Endodermal cell (in vitro differentiated cells): Measurements from ENCODE around the gene TKFC. TPM values are rescaled to one million over a fixed set of nuclear protein-coding genes. Genes with fewer than 3 reads are reported as not detected.
A peak's percentile ranks its signal among the peaks of the same experiment; 100 is the strongest.

Experiments used
- DNase-seq: peaks from one replicate; pipeline ENCODE4 v3.0.0-alpha.2; 2017
- H3K27ac ChIP-seq: 2 replicates; pipeline ENCODE4 v1.5.1; 2013; ENCODE audit warnings: mild to moderate bottlenecking, low read depth, low read length, moderate library complexity
- H3K27me3 ChIP-seq: 2 replicates; pipeline ENCODE4 v1.6.1; 2013; ENCODE audit warnings: mild to moderate bottlenecking, low read length, moderate library complexity; ENCODE audit not compliant: insufficient read depth, control insufficient read depth, poor library complexity, severe bottlenecking
- H3K36me3 ChIP-seq: 2 replicates; pipeline ENCODE4 v1.7.0; 2013; ENCODE audit warnings: mild to moderate bottlenecking, low read length, moderate library complexity; ENCODE audit not compliant: control insufficient read depth, insufficient read depth
- H3K4me1 ChIP-seq: one replicate; pipeline ENCODE4 v1.7.0; 2013; ENCODE audit warnings: low read length; ENCODE audit not compliant: control insufficient read depth, insufficient read depth
- H3K4me3 ChIP-seq: 2 replicates; pipeline ENCODE4 v1.5.1; 2013; ENCODE audit warnings: mild to moderate bottlenecking, low read length, moderate library complexity
- H3K9ac ChIP-seq: 2 replicates; pipeline ENCODE4 v1.6.1; 2013; ENCODE audit warnings: mild to moderate bottlenecking, low read length, moderate library complexity; ENCODE audit not compliant: poor library complexity, severe bottlenecking; ENCODE audit errors: extremely low read depth
- H3K9me3 ChIP-seq: 2 replicates; pipeline ENCODE4 v1.6.1; 2013; ENCODE audit warnings: mild to moderate bottlenecking, low read length, moderate library complexity; ENCODE audit not compliant: control insufficient read depth
- H3K27ac Mint-ChIP-seq: 2 replicates; pipeline ENCODE4 v1.8.0; 2020; ENCODE audit warnings: mixed read lengths
- H3K27me3 Mint-ChIP-seq: 2 replicates; pipeline ENCODE4 v1.8.0; 2021; ENCODE audit warnings: mild to moderate bottlenecking, mixed read lengths; ENCODE audit not compliant: insufficient read depth
- H3K36me3 Mint-ChIP-seq: 2 replicates; pipeline ENCODE4 v1.8.0; 2020; ENCODE audit warnings: low read depth, mixed read lengths
- H3K4me1 Mint-ChIP-seq: 2 replicates; pipeline ENCODE4 v1.8.0; 2020; ENCODE audit warnings: mixed read lengths
- H3K4me3 Mint-ChIP-seq: 2 replicates; pipeline ENCODE4 v1.8.0; 2020; ENCODE audit warnings: mild to moderate bottlenecking, moderate library complexity, mixed read lengths
- H3K9me3 Mint-ChIP-seq: 2 replicates; pipeline ENCODE4 v1.8.0; 2020; ENCODE audit warnings: mild to moderate bottlenecking, mixed read lengths
- WGBS, 2 experiments: methylation state at CpG; one replicate each; pipeline versions ENCODE4 v1.1.5 to v1.1.7; 2013; ENCODE audit warnings: missing lambda C conversion rate in 2 of 2, mixed read lengths in 1 of 2; ENCODE audit not compliant: insufficient coverage in 1 of 2, insufficient read length in 1 of 2; 5-methylcytosine and 5-hydroxymethylcytosine counted together
- total RNA-seq, 2 donors: library from RNA; stranded (reverse); fragmentation: NEBNext Ultra II Directional in 1 of 2; extraction: Animal tissue kit (Norgen Biotek cat#: 25700) in 1 of 2; gene quantifications; 2 replicates in 1 of 2; 3 replicates in 1 of 2; pipeline ENCODE4 v1.2.1, GENCODE V29; 2021
- TF ChIP-seq, protein P1 (sequence below): fragments of 200-600 bp; sonication (generic); conservative IDR thresholded peaks from 2 replicates; pipeline ENCODE4 v1.5.0; 2021; ENCODE audit warnings: antibody characterized with exemption, mild to moderate bottlenecking

Gene TKFC
- total RNA-seq, 2 donors from 2014 or later: 93.7 to 116 TPM

DNA sequence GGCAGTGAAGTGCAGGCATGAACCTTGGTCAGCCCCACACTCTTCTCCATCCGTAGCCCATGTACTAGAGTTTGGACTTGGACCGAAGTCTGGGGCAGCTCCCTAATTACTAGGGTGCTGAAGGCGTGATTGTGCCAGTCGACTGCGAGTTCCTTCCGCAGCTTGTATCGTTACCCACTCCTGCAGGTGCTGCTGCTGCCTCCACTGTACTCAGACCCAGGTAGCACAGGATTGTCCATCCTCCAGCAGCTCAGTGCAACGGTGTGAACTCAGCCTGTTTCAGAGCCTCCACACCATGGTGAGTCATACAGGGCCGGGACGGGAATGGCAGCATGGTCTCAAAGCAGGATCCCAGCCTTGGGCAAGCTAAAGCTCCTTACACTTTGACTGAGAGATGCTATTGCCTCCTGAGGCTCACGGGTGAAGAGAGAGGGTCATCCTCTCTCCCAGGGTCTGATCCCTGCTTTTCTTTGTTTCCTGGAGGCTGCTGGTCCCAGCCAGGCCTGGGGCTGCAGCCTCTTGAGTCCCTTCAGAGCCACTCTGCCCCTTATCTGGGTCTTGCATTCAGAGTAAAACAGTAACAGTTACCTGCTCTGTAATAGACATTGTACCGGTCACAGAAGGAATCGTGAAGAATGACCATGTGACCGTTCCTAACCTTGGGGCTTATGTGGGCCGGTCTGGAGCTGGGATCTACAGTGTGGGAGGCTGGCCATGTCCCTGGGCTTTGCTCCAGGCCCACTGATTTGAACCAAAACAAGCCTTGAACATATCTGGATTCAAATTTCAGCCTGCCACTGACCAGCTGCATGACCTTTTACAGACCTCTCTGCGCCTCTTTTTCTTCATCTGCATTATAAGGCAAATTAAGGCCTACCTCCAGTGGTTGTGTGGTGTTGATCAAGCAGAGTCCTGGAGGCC lies 1.7 kb downstream of the TKFC start:
- no peaks in the 10 kb centered on the region for H3K27me3 ChIP-seq
- H3K9me3 ChIP-seq: no peaks in the 10 kb centered on the region
- H3K4me1 Mint-ChIP-seq: peaks cover 17% of the 10 kb centered on the region
- H3K27ac ChIP-seq: no peak overlapping the region
- H3K9me3 Mint-ChIP-seq: no peaks in the 10 kb centered on the region
- H3K36me3 Mint-ChIP-seq: peaks cover 17% of the 10 kb centered on the region
- no peak overlapping the region for H3K4me3 ChIP-seq
- WGBS, 2 experiments: 91% methylated on average over 15 to 16 of the region's 16 CpGs
- no peaks in the 10 kb centered on the region for H3K27me3 Mint-ChIP-seq
- H3K4me1 ChIP-seq: peaks cover 5% of the 10 kb centered on the region
- peak overlapping the region; percentile 97 for H3K4me3 Mint-ChIP-seq
- no peak overlapping the region for H3K27ac Mint-ChIP-seq
- no peak for DNase-seq
- no peak overlapping the region for H3K9ac ChIP-seq
- peaks cover 20% of the 10 kb centered on the region for H3K36me3 ChIP-seq
- TF ChIP-seq, protein P1, sequence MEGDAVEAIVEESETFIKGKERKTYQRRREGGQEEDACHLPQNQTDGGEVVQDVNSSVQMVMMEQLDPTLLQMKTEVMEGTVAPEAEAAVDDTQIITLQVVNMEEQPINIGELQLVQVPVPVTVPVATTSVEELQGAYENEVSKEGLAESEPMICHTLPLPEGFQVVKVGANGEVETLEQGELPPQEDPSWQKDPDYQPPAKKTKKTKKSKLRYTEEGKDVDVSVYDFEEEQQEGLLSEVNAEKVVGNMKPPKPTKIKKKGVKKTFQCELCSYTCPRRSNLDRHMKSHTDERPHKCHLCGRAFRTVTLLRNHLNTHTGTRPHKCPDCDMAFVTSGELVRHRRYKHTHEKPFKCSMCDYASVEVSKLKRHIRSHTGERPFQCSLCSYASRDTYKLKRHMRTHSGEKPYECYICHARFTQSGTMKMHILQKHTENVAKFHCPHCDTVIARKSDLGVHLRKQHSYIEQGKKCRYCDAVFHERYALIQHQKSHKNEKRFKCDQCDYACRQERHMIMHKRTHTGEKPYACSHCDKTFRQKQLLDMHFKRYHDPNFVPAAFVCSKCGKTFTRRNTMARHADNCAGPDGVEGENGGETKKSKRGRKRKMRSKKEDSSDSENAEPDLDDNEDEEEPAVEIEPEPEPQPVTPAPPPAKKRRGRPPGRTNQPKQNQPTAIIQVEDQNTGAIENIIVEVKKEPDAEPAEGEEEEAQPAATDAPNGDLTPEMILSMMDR: no peak

DNA sequence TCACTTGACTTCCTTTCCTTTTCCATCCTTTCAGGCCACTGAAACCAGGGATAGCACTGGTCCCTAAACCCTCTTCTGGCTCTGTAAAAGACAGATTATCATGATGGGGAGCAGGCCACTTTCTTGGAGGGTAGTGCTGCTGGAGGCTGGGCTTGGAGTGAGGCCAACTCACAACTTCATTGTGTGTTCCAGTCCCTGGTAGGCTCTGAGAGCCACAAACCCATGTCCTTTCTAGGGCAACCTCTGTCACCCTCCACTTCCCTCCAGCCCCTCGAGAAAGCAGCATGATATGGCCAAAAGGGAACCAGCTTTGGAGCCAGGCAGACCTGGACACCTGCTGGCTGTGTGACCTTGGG lies 2.3 kb downstream of the TKFC start:
- 83 to 91% methylated on average over 1 of the region's 1 CpG for WGBS, 2 experiments
- Histone ChIP-seq H3K27me3 (no peaks in the 10 kb centered on the region), H3K36me3 (peaks cover 13% of the 10 kb centered on the region), H3K9ac (no peak overlapping the region), H3K27ac (no peak overlapping the region), H3K4me3 (no peak overlapping the region), H3K4me1 (peaks cover 5% of the 10 kb centered on the region), H3K9me3 (no peaks in the 10 kb centered on the region)
- Mint-ChIP-seq H3K9me3 (no peaks in the 10 kb centered on the region), H3K36me3 (peaks cover 14% of the 10 kb centered on the region), H3K4me3 (no peak overlapping the region), H3K27ac (no peak overlapping the region), H3K27me3 (no peaks in the 10 kb centered on the region), H3K4me1 (peaks cover 17% of the 10 kb centered on the region)
- TF ChIP-seq, protein P1: no peak
- DNase-seq: no peak

DNA sequence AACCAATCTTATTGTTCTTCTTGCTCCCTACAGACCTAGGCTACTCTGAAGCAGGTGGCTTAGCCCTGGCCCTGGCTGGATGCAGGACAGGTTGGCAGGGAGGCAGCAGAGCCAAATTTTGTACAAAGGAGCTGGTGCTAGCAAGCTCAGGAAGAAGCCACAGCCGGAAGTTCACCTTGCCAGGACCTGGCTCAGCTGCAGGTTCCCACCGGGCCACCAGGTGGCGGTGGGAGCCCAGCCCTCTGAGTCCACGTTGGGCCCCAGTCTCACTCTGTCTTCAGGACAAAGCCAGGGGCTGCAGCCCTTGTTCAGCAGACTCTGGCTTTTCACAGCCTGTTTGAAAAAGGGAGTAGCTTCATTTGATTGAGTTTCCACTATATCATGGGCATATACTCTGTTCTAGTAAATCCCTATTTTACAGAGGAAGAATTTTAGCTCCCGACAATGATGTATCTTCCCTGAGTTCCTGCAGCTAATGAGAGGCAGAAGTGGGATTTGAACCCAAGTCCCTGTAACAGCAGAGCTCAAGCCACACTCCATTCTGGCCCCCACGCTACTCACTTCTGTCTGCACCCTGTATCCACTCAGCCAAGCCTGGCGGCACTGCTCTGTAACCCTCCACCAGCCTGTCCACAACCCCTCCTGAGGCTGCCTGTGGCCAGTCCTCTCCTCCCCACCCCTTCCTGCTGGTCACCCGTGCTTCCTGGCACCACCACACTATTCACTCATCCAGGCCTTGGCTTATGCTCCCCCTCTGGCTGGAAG lies 3.3 kb downstream of the TKFC start:
- H3K4me3 Mint-ChIP-seq: no peak overlapping the region
- H3K27ac Mint-ChIP-seq: peak overlapping the region; percentile 92
- H3K4me1 Mint-ChIP-seq: peaks cover 16% of the 10 kb centered on the region
- H3K9ac ChIP-seq: peak overlapping the region; percentile 4
- H3K4me3 ChIP-seq: no peak overlapping the region
- H3K27ac ChIP-seq: peak overlapping the region; percentile 62
- H3K36me3 Mint-ChIP-seq: peaks cover 18% of the 10 kb centered on the region
- no peaks in the 10 kb centered on the region for H3K27me3 Mint-ChIP-seq
- peaks cover 5% of the 10 kb centered on the region for H3K4me1 ChIP-seq
- 41 to 81% methylated on average over 4 to 8 of the region's 8 CpGs for WGBS, 2 experiments
- no peaks in the 10 kb centered on the region for H3K27me3 ChIP-seq
- no peaks in the 10 kb centered on the region for H3K9me3 ChIP-seq
- H3K9me3 Mint-ChIP-seq: no peaks in the 10 kb centered on the region
- TF ChIP-seq, protein P1: peak; percentile 97
- DNase-seq: peak; percentile 96
- peaks cover 8% of the 10 kb centered on the region for H3K36me3 ChIP-seq
